Omental fat pad (tissue), 4 donors: ENCODE data around the gene TRAPPC2. TPM values are rescaled to one million over a fixed set of nuclear protein-coding genes. Genes with fewer than 3 reads are reported as not detected.

ENCODE experiments used
- total RNA-seq, 4 donors: library from RNA; depleted of rRNA; stranded (reverse); fragments of >200 nt; gene quantifications; one replicate each; pipeline ENCODE4 v1.1.0, GENCODE V29; 2016

TRAPPC2 gene
- total RNA-seq, 4 donors from 2014 or later = 6.6 to 13.1 (median 8.7) TPM

Other genes with a start within 250 kb of the TRAPPC2 start
- gene EGFL6, start 165.0 kb downstream of the TRAPPC2 start, total RNA-seq = 1 to 10 TPM in 2 of 4 donors, under 1 TPM in 1, not detected in 1; 0.63 to 4.2 (median 1.2) TPM
- gene TCEANC, start 81.5 kb downstream of the TRAPPC2 start, total RNA-seq = 1 to 10 TPM; 2.4 to 3.9 (median 3.6) TPM
- gene RAB9A, start 45.5 kb downstream of the TRAPPC2 start, total RNA-seq = 10 to 100 TPM; 20.2 to 31.8 (median 29.8) TPM
- gene OFD1, start 128 bp upstream of the TRAPPC2 start, total RNA-seq = 10 to 100 TPM; 13.2 to 25.1 (median 17.1) TPM
- 1 to 10 TPM; 1.4 to 9.1 (median 6.5) TPM for gene GPM6B, start 82.5 kb upstream of the TRAPPC2 start, total RNA-seq